8988T (cell line): ENCODE measurements around the gene DTHD1.

Source experiments
- DNase-seq: peaks from one replicate; pipeline ENCODE4 v3.0.0; 2011

Gene DTHD1

GRCh38 chr4:36273276-36273675 lies 8.1 kb upstream of the DTHD1 start:
- no peak for DNase-seq

- DNase-seq: no peak
Measured at GRCh38 chr4:36274158-36274557, 7.3 kb upstream of the DTHD1 start.

- no peak for DNase-seq
Measured at GRCh38 chr4:36277533-36277932, 3.9 kb upstream of the DTHD1 start.

- no peak for DNase-seq
Measured at GRCh38 chr4:36278789-36279188, 2.6 kb upstream of the DTHD1 start.

GRCh38 chr4:36280555-36280954 lies 861 bp upstream of the DTHD1 start:
- no peak for DNase-seq

GRCh38 chr4:36282503-36283030 lies 1.2 kb downstream of the DTHD1 start:
- no peak for DNase-seq

GRCh38 chr4:36283912-36284465 lies 2.6 kb downstream of the DTHD1 start:
- no peak for DNase-seq

GRCh38 chr4:36285784-36286480 lies 4.5 kb downstream of the DTHD1 start:
- DNase-seq: no peak

GRCh38 chr4:36286481-36286871 lies 5.1 kb downstream of the DTHD1 start:
- no peak for DNase-seq

- no peak for DNase-seq
Measured at GRCh38 chr4:36288731-36289426, 7.5 kb downstream of the DTHD1 start.

- DNase-seq: no peak
Measured at GRCh38 chr4:36290641-36291040, 9.2 kb downstream of the DTHD1 start.

GRCh38 chr4:36292556-36293188 lies 11.3 kb downstream of the DTHD1 start:
- DNase-seq: no peak

- no peak for DNase-seq
Measured at GRCh38 chr4:36301127-36301526, 19.7 kb downstream of the DTHD1 start.

GRCh38 chr4:36303426-36304137 lies 22.2 kb downstream of the DTHD1 start:
- DNase-seq: no peak

- DNase-seq: no peak
Measured at GRCh38 chr4:36304138-36304681, 22.8 kb downstream of the DTHD1 start.

GRCh38 chr4:36308150-36308549 lies 26.7 kb downstream of the DTHD1 start:
- DNase-seq: no peak

GRCh38 chr4:36310216-36310615 lies 28.8 kb downstream of the DTHD1 start:
- no peak for DNase-seq

GRCh38 chr4:36310793-36311192 lies 29.4 kb downstream of the DTHD1 start:
- no peak for DNase-seq

- DNase-seq: no peak
Measured at GRCh38 chr4:36312511-36312910, 31.1 kb downstream of the DTHD1 start.

- no peak for DNase-seq
Measured at GRCh38 chr4:36313301-36313700, 31.9 kb downstream of the DTHD1 start.

- no peak for DNase-seq
Measured at GRCh38 chr4:36313703-36314102, 32.3 kb downstream of the DTHD1 start.

- no peak for DNase-seq
Measured at GRCh38 chr4:36316607-36317006, 35.2 kb downstream of the DTHD1 start.

GRCh38 chr4:36317721-36318120 lies 36.3 kb downstream of the DTHD1 start:
- DNase-seq: no peak
